ENCODE results near the gene LRRC17.
A peak's percentile ranks its signal among the peaks of the same experiment; 100 is the strongest.

The LRRC17 gene

DNA sequence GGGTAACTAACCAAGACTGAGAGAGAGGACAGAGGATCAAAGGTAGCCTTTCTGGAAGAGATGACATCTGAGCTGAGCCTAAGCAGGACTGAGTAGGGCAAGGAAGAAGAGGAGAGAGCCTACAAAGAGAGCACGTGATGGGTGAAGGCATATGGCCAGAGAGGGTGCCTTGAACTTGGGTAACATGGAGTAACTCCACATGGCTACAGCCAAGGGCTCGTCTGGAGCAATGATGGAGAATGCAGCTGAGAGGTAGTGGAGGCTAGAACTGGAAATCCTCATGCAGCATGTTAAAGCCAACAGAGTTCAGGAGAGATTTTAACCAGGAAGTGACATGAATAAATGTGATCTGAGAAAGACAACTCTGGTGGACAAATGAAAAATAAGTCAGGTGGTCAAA is 77.8 kb downstream of the LRRC17 start:
- DNase-seq: no peak

DNA sequence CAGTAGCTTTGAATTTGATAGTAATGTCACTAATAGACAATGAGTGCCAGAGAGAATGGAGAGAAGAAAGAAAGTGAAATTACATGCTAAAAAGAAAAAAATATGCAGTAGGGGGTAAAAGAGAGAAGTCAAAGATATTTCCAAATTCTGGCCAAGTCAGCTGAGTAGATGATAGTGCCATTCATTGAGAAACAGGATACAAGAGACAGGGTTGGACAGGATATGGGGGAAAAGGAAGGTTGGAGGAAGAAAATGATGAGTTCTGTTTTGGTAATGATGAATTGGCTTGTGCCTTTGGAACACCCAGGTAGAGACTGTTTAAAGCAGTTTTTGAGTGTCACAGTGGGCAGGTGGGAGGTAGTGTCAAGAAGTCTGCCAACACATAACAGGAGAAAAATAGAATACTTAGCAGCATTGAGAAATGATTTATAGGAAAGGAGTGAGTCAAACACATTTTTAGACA is 78.3 kb downstream of the LRRC17 start:
- DNase-seq: no peak

DNA sequence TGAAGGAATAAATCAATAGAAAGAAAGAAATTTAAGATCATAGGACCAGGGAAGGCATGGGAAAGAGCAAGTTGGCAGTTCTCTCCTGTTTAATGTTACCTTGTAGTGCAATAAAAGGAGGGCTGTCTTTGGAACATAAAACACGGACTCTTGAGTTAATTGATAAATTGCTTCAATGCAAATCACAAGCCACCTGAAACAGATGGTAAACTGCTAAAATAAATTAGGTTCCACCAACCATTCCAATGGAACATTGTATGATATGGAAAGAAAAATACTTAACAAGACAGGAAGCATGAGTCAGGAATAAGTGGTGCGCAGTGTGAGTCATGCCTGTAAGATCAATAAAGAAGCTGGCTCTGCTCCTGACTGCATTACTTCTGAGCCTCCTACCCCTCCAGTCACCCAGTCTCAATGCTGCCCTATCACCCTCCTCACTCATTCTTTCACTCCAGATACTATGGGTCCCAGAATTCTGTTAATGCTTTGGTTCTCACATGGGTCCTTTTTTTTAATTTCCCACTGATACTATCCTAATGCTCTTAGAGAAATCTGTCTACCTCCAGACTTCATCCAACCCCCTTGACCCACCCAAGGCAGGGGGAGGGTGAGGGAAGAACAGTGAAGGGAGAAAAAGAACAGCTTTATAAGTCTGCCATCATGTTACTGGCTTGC is 78.9 kb downstream of the LRRC17 start:
- peak; percentile 64 for DNase-seq

DNA sequence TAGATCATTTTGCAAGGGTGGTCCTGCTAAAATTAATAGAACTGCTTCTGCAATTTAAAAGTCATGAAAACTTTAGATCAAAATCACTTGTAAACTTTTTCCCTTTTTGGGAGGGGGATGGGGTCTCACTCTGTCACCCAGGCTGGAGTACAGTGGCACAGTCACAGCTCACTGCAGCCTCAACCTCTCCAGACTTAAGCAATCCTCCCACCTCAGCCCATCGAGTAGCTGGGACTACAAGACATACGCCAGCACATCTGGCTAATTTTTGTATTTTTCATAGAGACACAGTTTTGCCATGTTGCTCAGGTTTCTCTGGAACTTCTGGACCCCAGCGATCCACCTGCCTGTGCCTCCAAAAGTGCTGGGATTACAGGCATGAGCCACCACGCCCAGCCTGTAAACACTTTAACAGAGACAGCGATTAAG is 79.7 kb downstream of the LRRC17 start:
- DNase-seq: no peak

DNA sequence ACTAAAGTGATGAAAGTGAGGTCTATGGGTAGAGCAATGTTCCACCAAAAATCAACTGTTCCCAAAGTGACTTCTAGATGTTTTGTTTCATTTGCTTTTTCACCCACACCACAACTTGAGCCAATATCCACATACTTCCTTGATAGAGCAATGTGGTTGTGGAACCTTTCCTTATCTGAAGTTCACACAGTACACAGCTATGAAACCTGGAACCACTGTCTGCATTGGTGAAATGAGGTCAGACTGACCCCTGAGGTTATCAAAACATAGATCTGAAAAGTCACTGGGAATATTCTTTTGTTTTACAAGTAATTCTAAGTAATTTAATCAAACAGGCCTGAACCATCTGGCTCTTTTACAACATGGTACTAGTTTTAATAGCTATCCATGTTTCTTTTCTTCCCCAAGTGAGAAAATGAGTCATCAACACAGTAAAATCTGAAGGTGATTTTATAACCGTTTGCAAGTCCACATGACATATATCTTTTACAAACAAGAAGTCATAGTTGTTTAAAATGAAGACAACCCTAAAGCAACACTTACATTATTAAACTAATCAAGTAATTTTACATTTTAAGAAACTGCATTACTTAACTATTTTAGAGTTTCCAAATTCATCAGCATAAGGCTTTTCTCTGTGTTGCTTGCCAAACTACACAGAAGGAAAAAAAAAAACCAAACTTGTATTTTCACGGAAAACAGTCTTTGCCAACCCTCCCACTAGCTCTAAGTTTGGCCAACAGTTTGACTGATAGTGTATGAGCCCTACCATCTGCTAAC is 80.3 kb downstream of the LRRC17 start:
- no peak for DNase-seq

DNA sequence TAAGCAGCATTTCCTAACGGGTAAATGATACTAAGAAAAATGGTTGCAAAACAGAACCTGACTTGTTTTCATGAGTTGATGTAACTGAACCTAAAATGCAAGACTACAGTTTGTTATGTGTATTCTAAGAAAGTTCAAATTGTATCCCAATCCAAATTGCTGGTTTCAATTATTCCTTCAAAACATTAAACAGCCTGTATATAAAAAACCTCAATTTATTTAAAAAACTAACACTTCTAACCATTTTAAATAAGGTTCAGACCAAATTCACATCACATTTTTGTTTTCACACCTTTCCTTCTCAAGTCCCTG is 80.9 kb downstream of the LRRC17 start:
- no peak for DNase-seq

DNA sequence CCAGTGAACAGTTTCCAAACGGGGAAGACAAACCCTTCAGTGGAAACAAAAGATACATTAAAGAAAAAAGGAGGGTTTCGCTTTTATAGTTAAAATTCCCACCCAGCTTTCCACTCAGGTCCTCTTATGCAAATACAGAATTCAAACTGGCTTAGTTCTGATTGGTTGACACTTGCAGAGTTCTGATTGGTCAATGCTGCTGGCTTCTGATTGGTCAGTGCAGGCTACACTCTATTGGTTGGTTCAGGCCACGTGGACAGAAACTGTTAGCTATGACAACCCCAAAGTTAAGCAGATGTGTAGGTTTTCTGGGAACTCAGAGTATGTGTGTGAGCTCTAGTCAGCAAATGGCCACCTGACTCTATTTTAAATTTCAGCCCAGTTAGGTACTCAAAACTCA is 81.8 kb downstream of the LRRC17 start:
- DNase-seq: no peak
